NCI-H1694 treated with DMSO at 0.1 percent for 48 hours (cell line): ENCODE results near the gene TTC36.
A peak's percentile ranks its signal among the peaks of the same experiment; 100 is the strongest.
"Not testable (repeated sequence)": the region's sequence is repeated elsewhere in the genome, so short reads cannot be mapped to it uniquely, and the experiment has no call there.

Experiments used
- DNase-seq: peaks from one replicate; lab custom pipeline; 2025; lab: John Stamatoyannopoulos, UW

TTC36 gene

GRCh38 chr11:118532852-118533768, 5.8 kb downstream of the TTC36 start:
- no peak for DNase-seq

- DNase-seq, result no peak
Measured at GRCh38 chr11:118533769-118534729, 6.8 kb downstream of the TTC36 start.

DNA sequence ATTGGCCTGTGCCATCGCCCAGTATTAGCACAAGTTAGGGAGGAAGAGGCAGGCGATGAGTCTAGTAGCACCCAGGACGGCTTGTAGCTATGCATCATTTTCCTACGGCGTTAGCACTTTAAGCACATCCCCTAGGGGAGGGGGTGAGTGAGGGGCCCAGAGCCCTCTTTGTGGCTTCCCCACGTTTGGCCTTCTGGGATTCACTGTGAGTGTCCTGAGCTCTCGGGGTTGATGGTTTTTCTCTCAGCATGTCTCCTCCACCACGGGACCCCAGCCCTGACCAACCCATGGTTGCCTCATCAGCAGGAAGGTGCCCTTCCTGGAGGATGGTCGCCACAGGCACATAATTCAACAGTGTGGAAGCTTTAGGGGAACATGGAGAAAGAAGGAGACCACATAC, 8.0 kb downstream of the TTC36 start:
- no peak for DNase-seq

- DNase-seq, result no peak
Measured at GRCh38 chr11:118536726-118537125, 9.5 kb downstream of the TTC36 start.

DNA sequence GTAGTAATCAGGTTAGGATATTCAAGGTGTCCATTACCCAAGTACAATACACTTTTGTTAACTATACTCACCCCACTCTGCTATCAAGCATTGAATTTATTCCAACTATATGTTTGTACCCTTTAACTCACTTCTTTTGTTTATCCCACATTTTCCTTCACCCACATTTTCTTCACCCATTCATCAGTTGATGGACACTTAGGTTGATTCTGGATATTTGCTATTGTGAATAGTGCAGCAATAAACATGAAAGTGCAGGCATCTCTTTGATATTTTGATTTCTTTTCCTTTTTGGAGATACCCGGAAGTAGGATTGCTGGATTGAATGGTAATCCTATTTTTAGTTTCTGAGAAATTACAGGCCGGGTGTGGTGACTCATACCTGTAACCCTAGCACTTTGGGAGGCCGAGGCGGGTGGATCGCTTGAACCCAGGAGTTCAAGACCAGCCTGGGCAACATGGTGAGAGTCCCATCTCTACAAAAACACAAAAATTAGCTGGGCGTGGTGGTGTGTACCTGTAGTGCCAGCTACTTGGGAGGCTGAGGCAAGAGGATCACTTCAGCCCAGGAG, 10.2 kb downstream of the TTC36 start:
- DNase-seq, result no peak

- no peak for DNase-seq
Measured at GRCh38 chr11:118544010-118544646, 16.9 kb downstream of the TTC36 start.

- no peak for DNase-seq
Measured at GRCh38 chr11:118544647-118545010, 17.4 kb downstream of the TTC36 start.

GRCh38 chr11:118545533-118545932, 18.3 kb downstream of the TTC36 start:
- DNase-seq, result no peak

- no peak for DNase-seq
Measured at GRCh38 chr11:118547132-118547531, 19.9 kb downstream of the TTC36 start.

DNA sequence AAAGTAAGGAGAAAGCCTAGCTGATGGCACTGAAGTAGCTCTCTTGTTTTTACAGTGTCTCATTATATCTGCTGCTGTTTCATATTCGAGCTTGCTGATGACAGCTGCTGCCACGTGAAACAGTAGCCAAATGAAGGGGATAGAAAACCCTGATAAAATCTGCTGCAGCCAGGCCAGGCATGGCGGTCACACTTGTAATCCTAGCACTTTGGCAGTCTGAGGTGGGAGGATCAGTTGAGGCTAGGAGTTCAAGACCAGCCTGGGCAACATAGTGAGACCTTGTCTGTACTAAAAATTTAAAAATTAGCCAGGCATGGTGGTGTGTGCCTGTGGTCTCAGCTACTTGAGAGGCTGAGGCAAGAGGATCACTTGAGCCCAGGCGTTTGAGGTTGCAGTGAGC, 25.1 kb downstream of the TTC36 start:
- DNase-seq, result no peak

DNA sequence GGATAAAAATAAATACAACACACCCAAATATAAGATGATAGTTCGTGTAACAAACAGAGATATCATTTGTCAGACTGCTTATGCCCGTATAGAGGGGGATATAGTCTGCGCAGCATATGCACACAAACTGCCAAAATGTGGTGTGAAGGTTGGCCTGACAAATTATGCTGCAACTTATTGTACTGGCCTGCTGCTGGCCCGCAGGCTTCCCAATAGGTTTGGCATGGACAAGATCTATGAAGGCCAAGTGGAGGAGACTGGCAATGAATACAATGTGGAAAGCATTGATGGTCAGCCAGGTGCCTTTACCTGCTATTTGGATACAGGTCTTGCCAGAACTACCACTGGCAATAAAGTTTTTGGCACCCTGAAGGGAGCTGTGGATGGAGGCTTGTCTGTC, 33.5 kb downstream of the TTC36 start:
- DNase-seq, result no peak

- DNase-seq, result no peak
Measured at GRCh38 chr11:118565051-118565450, 37.8 kb downstream of the TTC36 start.

GRCh38 chr11:118569670-118570069, 42.4 kb downstream of the TTC36 start:
- DNase-seq, result no peak

GRCh38 chr11:118570787-118571186, 43.5 kb downstream of the TTC36 start:
- no peak for DNase-seq

- DNase-seq, result not testable (repeated sequence)
Measured at GRCh38 chr11:118571701-118572060, 44.4 kb downstream of the TTC36 start.

- peak; percentile 5 for DNase-seq
Measured at GRCh38 chr11:118572061-118572980, 45.0 kb downstream of the TTC36 start, which contains the start of gene ARCN1. Gene ARCN1 (plus strand): TSS chr11:118572409. CDS start chr11:118572548, 139 bp downstream.

- DNase-seq, result no peak
Measured at GRCh38 chr11:118572981-118573550, 45.8 kb downstream of the TTC36 start.

GRCh38 chr11:118574636-118575035, 47.4 kb downstream of the TTC36 start:
- no peak for DNase-seq

DNA sequence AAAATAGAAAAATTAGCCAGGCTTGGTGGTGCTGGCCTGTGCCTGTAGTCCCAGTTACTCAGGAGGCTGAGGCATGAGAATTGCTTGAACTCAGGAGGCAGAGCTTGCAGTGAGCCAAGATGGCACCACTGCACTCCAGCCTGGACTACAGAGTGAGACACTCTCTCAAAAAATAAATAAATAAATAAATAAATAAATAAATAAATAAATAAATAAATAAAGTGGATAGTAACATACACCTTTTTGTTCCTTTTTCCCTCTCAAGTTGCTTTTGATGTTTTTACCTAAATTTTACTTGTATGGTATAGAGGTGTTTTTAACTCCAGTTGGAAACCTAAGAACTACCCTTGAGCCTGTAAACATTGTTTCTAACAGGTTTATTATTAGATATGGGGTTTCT, 50.7 kb downstream of the TTC36 start:
- not testable (repeated sequence) for DNase-seq
